GM18511 (cell line): ENCODE results near the gene SERPINC1.
"Not testable (repeated sequence)": the region's sequence is repeated elsewhere in the genome, so short reads cannot be mapped to it uniquely, and the experiment has no call there.

Source experiments
- ATAC-seq: cut with Tn5 transposase; IDR thresholded peaks from one replicate; pipeline ENCODE4 v1.9.1; 2021; ENCODE audit warnings: mild to moderate bottlenecking, moderate library complexity; ENCODE audit not compliant: unreplicated experiment

Gene SERPINC1

DNA sequence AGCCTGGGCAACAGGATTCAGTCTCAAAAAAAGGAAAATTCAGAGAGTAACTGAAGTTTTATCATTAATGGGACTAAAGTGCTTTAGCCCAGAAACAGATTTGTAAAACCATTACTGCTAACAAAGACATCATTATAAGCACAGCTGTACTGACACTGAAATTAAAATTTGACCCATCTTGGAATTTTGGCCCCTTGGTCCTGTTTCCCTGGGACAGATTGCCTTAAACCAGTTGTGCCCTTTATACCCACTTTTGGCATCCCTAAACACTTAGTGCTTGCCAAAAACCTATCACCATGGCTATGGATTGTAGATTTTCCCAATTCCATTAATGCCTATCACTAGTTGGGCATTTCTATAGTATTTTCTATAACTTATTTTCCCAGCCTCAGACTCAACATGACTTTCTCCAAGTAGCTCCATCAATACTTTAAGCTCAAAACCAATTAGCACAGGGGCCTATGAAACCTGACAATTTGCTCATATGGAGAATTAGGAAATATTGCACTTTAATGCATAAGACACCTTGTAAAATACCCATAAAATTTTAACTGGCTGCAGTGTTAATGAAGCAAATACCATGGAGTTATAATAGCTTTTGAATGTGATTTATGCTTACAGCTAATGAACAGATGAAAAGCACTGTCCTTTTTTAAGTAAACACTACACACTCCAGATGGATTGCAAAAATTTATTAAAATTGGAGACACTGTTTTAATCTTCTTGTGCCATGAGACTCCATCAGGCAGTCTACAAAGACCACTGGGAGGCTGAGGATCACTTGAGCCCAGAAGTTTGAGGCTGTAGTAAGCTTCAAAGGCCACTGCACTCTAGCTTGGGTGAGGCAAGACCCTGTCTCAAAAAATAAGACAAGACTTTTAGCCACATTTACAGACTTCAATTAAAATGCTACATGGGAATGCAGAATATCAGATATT, 53.6 kb downstream of the SERPINC1 start:
- ATAC-seq: no peak

GRCh38 chr1:173862769-173863223, 54.3 kb downstream of the SERPINC1 start:
- no peak for ATAC-seq

DNA sequence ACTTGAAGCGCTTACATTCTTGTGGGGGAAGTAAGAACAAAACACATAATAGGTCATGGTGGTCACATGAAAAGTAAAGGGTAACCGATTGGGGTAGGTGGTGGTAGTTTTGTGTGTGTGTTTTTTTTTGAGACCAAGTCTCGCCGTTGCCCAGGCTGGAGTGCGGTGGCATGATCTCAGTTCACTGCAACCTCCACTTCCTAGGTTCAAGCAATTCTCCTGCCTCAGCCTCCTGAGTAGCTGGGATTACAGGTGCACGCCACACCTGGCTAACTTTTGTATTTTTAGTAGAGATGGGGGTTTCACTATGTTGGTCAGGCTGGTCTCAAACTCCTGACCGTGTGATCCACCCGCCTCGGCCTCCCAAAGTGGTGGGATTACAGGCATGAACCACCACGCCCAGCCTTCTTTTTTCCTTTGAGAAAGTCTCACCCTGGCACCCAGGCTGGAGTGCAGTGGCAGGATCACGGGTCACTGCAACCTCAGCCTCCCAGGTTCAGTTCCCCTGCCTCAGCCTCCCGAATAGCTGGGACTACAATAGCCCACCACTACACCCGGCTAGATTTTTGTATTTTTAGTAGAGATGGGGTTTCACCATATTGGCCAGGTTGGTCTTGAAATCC, 54.9 kb downstream of the SERPINC1 start:
- ATAC-seq: not testable (repeated sequence)

GRCh38 chr1:173861731-173862145, 55.4 kb downstream of the SERPINC1 start:
- no peak for ATAC-seq

DNA sequence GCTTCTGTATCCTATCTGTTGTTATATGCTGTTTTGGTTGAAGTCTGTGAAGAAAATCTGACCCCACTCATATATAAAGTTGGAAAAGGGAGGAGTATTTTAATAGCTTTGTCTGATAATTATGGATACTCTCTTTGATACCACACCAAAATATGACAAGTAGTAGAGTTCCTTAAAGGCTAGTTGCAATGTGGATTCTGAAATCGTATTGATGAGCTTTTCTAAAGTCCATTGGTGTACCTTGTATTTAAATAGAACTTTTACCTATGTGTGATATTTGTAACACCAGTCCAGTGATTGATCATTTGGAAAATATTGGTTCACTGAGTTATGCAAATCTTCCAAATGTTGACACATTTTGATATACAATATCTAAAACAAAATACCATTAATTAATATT, 57.1 kb downstream of the SERPINC1 start:
- no peak for ATAC-seq

DNA sequence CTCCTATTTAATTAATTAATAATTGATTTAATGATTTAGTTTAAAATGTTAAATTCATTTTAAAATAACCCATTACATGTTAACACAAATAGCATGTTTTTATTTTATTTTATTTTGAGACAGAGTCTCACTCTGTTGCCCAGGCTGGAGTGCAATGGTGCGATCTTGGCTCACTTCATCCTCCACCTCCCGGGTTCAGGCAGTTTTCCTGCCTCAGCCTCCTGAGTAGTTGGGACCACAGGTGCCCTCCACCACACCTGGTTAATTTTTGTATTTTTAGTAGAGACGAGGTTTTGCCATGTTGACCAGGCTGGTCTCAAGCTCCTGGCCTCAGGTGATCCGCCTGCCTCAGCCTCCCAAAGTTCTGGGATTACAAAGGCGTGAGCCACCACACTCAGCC, 57.6 kb downstream of the SERPINC1 start:
- not testable (repeated sequence) for ATAC-seq

- no peak for ATAC-seq
Observed at GRCh38 chr1:173857363-173857917, 59.7 kb downstream of the SERPINC1 start.

GRCh38 chr1:173856903-173857302, 60.2 kb downstream of the SERPINC1 start:
- no peak for ATAC-seq

- no peak for ATAC-seq
Observed at GRCh38 chr1:173856014-173856413, 61.1 kb downstream of the SERPINC1 start.
